Gastrocnemius medialis (tissue), 4 donors: ENCODE measurements around the gene ARL5A. TPM values are rescaled to one million over a fixed set of nuclear protein-coding genes. Genes with fewer than 3 reads are reported as not detected.

Source experiments
- ATAC-seq, 2 donors: fragments of 150-250 bp; one replicate each; pipeline ENCODE4 v1.9.1; 2016
- DNase-seq, 2 donors: peaks; one replicate each; pipeline ENCODE4 v3.0.0-alpha.2; 2019
- H3K27ac ChIP-seq, 4 donors: fragments of 200-600 bp; sonication (generic); 1 replicate in 1 of 4; 2 replicates in 3 of 4; pipeline ENCODE4 v1.5.1; 2016 to 2018; ENCODE audit warnings: mild to moderate bottlenecking in 2 of 4, moderate library complexity in 1 of 4
- H3K27me3 ChIP-seq, 3 donors: fragments of 200-600 bp; sonication (generic) in 2 of 3; 1 replicate in 1 of 3; 2 replicates in 2 of 3; pipeline versions ENCODE4 v1.5.1 to v1.6.0; 2016 to 2019; ENCODE audit warnings: mild to moderate bottlenecking in 1 of 3, moderate library complexity in 1 of 3
- H3K36me3 ChIP-seq, 2 donors: fragments of 200-600 bp; sonication (generic) in 1 of 2; one replicate each; pipeline ENCODE4 v1.5.1; 2017 to 2018
- H3K4me1 ChIP-seq, 2 donors: fragments of 200-600 bp; sonication (generic) in 1 of 2; one replicate each; pipeline ENCODE4 v1.5.1; 2016 to 2017; ENCODE audit warnings: mild to moderate bottlenecking in 2 of 2
- H3K4me3 ChIP-seq, 4 donors: fragments of 200-600 bp; sonication (generic) in 3 of 4; 1 replicate in 1 of 4; 2 replicates in 3 of 4; pipeline ENCODE4 v1.5.1; 2016 to 2019; ENCODE audit warnings: mild to moderate bottlenecking in 2 of 4
- H3K9me3 ChIP-seq, 3 donors: fragments of 200-600 bp; sonication (generic) in 2 of 3; 1 replicate in 1 of 3; 2 replicates in 2 of 3; pipeline ENCODE4 v1.5.1; 2016 to 2019
- CTCF ChIP-seq, 5 experiments: fragments of 450-650 bp in 3 of 5; fragments of 200-600 bp in 2 of 5; sonication (generic) in 2 of 5; IDR thresholded peaks in 4 of 5; conservative IDR thresholded peaks in 1 of 5; 1 replicate in 4 of 5; 2 replicates in 1 of 5; pipeline ENCODE4 v1.5.1; 2016 to 2019; ENCODE audit warnings: antibody characterized with exemption in 5 of 5, mild to moderate bottlenecking in 3 of 5, moderate library complexity in 3 of 5
- POLR2A ChIP-seq, 2 donors: fragments of 450-650 bp; IDR thresholded peaks; one replicate each; pipeline ENCODE4 v1.6.1; 2017; ENCODE audit warnings: antibody characterized with exemption in 2 of 2, mild to moderate bottlenecking in 2 of 2, moderate library complexity in 2 of 2
- in situ Hi-C, 4 donors: fragments of 200-750 bp; cut with MboI; loops; one replicate each; pipeline versions ENCODE4 v1.15.0 to v1.8.0; 2017; ENCODE audit warnings: low sequenced_read_pairs in 4 of 4
- intact Hi-C: fragments of 100-400 bp; cut with DNase I; formaldehyde crosslinking; loops from one replicate; pipeline ENCODE4 v1.15.1; 2023; ENCODE audit warnings: low total_unique reads
- total RNA-seq, 4 donors: library from RNA; depleted of rRNA; stranded (reverse); fragments of >200 nt; gene quantifications; one replicate each; pipeline versions ENCODE4 v1.1.0 to v1.2.3, GENCODE V29; 2016

The ARL5A gene
- total RNA-seq, 4 donors from 2014 or later = 45.0 to 81.7 (median 60.6) TPM

DNA sequence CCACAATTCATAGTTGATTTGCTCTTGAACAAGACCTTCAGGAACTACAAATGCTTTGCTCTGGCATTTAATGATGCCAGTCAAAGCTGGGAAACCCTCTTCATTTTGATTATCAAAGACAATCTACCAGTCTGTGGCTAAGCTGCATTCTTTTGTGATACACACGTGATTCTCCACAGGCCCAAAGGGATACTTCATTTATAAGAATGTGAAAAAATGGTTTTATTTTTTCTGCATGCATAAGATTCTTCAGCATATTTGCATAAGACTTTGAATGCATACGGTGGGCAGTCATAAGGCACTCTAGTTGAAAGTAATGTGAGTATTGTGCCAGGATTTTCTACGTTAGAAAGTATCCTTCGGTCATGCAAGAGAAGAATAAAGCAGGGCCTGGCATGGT lies 33.0 kb upstream of the ARL5A start:
- Histone ChIP-seq H3K36me3 (no peaks in the 10 kb centered on the region), H3K27me3 (no peaks in the 10 kb centered on the region), H3K4me3 (no peak overlapping the region), H3K9me3 (no peaks in the 10 kb centered on the region), H3K4me1 (no peaks in the 10 kb centered on the region), H3K27ac (no peak overlapping the region)
- no peak for TF ChIP-seq CTCF (IDR thresholded peaks at IDR 0.05 in 4 of 5, conservative IDR thresholded peaks at IDR 0.05 in 1 of 5)
- no peak for TF ChIP-seq POLR2A (IDR thresholded peaks at IDR 0.05)
- ATAC-seq = no peak
- DNase-seq = no peak
- in situ Hi-C loops = no loop called here
- intact Hi-C loops = no loop called here

DNA sequence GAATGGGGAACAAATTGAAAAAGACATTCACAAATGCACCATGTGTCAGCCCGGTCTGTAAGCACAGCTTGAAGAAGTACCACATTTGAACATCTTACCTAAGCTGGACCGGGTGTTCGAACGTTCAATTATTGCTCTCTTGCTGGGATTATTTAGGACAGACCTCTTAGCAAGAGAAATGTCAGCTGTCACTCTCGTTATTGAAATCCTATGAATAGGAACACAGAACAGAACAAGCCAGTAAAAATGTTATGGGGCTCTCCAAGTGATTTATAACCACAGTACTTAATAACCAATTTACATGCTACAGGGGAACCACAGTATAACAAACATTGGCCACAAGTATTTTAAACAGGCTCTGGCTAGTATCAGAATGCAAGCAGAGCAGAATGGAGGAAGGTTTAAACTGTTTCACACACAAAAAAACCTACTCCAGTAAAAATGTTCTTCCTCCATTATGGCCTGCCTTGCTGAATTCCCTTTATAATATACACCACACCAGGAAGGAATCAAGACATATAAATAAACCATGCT lies 32.5 kb upstream of the ARL5A start:
- DNase-seq = no peak
- no peaks in the 10 kb centered on the region for H3K27me3 ChIP-seq
- no peak overlapping the region for H3K4me3 ChIP-seq
- H3K9me3 ChIP-seq = no peaks in the 10 kb centered on the region
- no peaks in the 10 kb centered on the region for H3K4me1 ChIP-seq
- intact Hi-C loops (no loop called here), in situ Hi-C loops (no loop called here)
- no peak for TF ChIP-seq POLR2A (IDR thresholded peaks at IDR 0.05)
- no peak for TF ChIP-seq CTCF (IDR thresholded peaks at IDR 0.05 in 4 of 5, conservative IDR thresholded peaks at IDR 0.05 in 1 of 5)
- no peak for ATAC-seq
- no peak overlapping the region for H3K27ac ChIP-seq
- no peaks in the 10 kb centered on the region for H3K36me3 ChIP-seq

GRCh38 chr2:151860210-151860609 lies 32.0 kb upstream of the ARL5A start:
- TF ChIP-seq POLR2A (IDR thresholded peaks at IDR 0.05) (no peak), CTCF (IDR thresholded peaks at IDR 0.05 in 4 of 5, conservative IDR thresholded peaks at IDR 0.05 in 1 of 5) (no peak)
- Histone ChIP-seq H3K9me3 (no peaks in the 10 kb centered on the region), H3K27ac (no peak overlapping the region), H3K36me3 (no peaks in the 10 kb centered on the region), H3K4me1 (no peaks in the 10 kb centered on the region), H3K4me3 (no peak overlapping the region), H3K27me3 (no peaks in the 10 kb centered on the region)
- intact Hi-C loops = no loop called here
- no peak for ATAC-seq
- no peak for DNase-seq
- in situ Hi-C loops = no loop called here

DNA sequence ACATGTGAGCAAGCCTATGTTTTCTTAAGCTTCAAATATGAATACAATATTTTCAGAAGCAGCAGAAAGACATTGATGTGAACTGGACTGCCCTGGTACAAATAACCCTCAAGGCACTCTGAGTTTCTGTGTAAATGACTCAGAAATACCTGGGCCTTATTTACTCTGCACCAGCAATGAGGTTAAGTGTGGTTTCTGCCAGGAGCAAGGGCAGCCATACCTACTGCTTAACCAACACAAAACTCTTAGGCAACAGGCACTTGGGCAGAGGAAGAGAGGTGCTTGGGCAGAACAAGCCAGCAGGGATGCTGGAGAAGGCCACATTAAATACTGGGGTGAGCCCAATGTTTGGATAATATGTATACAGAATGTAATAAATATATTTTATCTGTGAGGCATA lies 29.4 kb upstream of the ARL5A start:
- intact Hi-C loops (no loop called here), in situ Hi-C loops (no loop called here)
- ATAC-seq (no peak), DNase-seq (no peak)
- Histone ChIP-seq H3K4me1 (peaks cover 0 to under 1% of the 10 kb centered on the region in 2 donors), H3K27ac (no peak overlapping the region), H3K4me3 (no peak overlapping the region), H3K36me3 (no peaks in the 10 kb centered on the region), H3K9me3 (no peaks in the 10 kb centered on the region), H3K27me3 (no peaks in the 10 kb centered on the region)
- TF ChIP-seq CTCF (IDR thresholded peaks at IDR 0.05 in 4 of 5, conservative IDR thresholded peaks at IDR 0.05 in 1 of 5) (no peak), POLR2A (IDR thresholded peaks at IDR 0.05) (no peak)

- no peak for TF ChIP-seq CTCF (IDR thresholded peaks at IDR 0.05 in 4 of 5, conservative IDR thresholded peaks at IDR 0.05 in 1 of 5)
- no peak for TF ChIP-seq POLR2A (IDR thresholded peaks at IDR 0.05)
- Histone ChIP-seq H3K27ac (no peak overlapping the region), H3K36me3 (no peaks in the 10 kb centered on the region), H3K27me3 (no peaks in the 10 kb centered on the region), H3K9me3 (no peaks in the 10 kb centered on the region), H3K4me1 (peaks cover 10% of the 10 kb centered on the region in 2 donors), H3K4me3 (no peak overlapping the region)
- DNase-seq (no peak), ATAC-seq (no peak)
- in situ Hi-C loops (no loop called here), intact Hi-C loops (no loop called here)
Observed at GRCh38 chr2:151855111-151855510, 26.9 kb upstream of the ARL5A start.
